ENCODE measurements around the gene ZNF214.

The ZNF214 gene

DNA sequence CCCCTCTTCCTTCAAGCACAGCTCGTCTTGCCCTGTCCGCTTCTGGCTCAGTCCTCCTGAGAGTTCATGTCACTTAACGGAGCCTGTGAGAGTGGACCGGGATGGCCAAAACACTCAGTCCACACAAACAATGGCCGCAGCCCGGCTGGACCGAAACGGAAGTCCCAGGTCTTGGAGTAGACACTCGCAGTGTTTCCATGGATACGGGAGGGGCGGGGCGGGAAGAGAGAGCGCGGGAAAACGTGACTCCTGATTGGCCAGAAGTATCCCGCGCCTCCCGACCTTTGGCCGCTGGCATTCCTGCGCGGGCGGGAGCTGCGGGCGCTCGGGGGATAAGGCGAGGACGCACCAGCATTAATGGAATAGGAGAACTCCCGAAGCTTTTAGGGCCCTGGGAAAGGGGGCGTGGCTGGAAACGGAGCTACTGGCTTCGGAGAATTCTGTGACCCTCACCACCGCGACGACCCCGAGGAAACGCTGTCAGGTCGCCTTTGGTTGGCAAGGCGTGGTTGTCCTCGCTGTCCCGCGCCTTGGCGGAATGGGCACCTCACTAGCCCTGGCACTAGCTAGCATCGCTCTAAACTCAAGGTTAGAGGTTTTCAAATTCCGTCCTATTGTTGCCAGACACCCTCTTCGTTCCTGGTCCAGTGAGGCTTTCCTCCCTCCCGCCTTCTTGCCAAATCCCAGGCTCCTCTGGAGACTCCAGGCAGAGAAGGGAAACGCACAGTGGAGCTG is at the start of gene ZNF214, which contains the start of gene NLRP14:
ZNF214 (minus strand) TSS at position 164 of the 735 bp plus-strand sequence. CDS start 17,511 bp downstream, outside the sequence.
NLRP14 (plus strand) TSS at position 297 of the 735 bp plus-strand sequence. CDS start 18,108 bp downstream, outside the sequence.
- DNase-seq: peak; percentile 24 to 47

DNA sequence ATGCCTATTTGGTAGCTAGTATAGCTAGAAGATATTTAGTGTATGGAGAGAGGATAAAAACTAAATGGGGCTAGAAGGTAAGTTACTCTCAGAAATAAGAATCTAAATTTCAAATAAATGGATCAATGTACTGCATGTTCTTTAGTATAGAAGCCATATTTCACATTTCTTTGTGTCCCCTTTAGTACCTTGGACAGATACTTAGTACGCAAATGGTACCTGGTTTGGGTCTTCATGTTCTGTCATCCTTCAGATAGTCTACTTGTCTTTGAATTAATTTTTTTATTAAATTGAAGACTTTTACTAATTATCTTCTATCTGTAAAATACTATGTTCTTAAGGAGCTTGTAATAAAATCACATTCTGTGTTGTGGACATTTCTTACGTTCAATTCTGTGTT is 42.4 kb upstream of the ZNF214 start:
- DNase-seq: no peak

DNA sequence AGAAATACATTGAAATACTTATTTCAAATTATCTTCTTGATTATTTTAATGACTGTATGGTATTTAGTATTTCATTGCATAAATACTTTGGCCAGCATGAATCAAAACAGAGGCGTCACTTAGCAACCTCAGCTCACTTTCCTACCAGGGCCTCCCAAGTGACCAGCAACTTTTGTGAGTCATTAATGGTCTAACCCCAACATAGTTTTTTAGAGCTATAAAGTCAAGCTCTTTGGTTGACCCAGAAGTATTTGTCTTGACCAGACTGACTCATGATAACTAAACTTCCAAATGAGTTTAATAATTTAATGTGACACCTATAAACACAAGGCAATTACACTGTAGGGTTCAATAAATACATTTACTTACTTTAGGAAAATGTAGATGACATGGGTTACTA is 40.7 kb upstream of the ZNF214 start:
- no peak for DNase-seq

DNA sequence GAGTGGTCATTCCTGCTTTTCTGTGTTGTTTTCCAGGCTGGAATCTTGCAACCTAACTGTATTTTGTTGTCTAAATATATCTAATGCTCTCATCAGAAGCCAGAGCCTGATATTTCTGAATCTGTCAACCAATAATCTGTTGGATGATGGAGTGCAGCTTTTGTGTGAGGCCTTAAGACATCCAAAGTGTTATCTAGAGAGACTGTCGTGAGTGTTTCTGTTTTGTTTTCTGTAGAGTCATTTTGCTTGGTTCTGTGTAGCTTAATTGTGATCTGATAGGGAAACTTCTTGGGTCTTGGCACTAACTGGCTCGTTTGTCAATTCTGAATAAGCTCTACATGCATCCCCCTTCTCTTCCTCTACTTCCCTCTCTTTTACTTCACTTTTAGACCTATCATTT is 37.5 kb upstream of the ZNF214 start:
- DNase-seq: no peak

DNA sequence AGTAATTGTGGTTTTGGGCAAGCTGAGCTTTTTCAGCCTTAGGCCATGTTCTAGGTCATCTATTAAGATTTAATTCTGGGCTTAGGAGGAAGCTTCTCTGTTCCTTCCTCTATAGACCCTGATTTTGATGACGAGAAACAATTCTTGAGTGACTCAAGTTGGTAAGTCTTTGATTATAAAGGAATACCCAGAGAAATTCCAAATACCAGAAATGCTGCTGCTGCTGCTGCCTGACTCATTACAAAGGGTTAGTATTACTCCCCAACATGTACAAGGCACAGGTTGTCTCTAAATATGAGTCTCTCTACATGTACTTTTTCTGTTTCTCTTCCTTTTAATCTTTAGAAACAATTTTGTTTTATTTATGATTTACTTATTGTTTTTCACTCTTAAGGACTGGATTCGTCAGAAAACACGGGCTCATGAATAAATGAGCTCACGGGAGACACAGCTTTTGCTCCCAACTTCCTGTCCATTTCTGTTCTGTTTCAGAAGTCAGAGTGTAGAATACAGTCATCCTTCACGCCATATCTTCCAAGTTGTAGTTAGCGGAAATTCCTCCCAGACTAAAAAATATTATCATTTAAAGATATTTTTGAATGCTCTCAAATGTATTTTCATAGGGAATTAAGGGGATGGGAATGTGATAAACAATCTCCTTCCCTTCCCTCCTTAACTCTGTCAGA is 36.8 kb upstream of the ZNF214 start:
- peak in 1 of 2 donors; percentile 3 for DNase-seq

DNA sequence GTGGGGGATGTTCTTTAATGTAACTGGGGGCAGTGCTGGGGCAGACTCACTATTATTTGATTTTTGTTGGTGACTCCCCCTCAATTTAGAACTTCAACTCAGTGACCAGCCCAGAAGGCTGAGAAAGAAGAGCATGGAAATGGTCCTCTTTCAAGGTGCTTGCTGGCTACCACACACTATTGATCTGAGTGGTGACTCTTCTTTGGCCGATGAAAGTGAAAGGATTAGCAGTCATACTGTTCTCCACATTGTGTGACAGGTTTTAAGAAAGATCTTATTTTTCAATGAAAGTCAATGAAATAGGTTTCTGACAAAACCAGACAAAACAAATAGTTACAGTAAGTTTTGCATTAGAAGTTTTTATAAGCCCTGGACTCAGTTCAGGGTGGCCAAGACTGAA is 30.0 kb upstream of the ZNF214 start:
- no peak for DNase-seq

DNA sequence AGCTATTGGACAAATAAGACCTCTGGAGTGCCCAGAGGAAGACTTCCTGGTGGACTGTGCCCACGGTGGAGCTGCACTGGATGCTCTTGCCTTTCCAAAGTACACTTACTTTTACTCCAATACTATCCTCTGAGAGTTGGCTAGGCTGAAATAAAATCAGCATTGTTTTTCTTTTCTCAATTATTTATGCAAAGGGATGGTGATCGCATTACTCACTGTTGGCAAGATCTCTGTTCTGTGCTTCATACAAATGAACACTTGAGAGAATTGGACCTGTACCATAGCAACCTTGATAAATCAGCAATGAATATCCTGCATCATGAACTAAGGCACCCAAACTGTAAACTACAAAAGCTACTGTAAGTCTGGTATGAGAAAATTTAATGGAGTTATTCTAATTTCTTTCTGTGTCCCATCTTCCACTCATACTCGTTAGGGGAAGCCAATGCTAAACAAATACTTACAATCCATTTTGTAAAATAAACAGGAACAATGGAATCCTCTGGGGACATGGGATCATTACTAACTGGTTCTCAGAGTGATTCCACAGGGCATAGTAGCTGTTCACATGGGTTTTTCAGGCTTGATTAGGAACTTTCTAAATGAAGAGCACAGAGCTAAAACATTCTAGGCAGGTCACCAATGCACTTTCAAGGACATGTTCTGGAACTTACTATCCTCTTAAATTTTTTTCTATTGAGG is 26.5 kb upstream of the ZNF214 start:
- no peak for DNase-seq

DNA sequence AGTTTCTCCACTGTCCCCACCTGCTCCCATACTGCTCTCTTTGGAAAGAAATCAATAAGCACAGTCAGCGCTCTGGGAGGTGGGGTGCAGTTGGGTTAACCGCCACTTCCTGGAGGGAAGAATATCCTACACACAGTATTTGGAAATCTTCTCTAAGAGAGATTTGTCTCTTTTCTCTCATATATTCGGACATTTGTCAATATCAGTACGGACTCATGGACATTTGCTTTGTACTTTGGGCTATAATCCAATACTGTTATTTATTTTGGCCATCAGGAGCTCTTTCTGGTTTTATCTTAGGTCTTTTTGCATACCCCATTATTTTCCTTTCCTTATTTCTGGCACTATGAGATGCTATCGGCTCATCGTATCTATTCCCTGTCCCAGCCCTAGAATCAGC is 13.9 kb upstream of the ZNF214 start:
- DNase-seq: no peak

DNA sequence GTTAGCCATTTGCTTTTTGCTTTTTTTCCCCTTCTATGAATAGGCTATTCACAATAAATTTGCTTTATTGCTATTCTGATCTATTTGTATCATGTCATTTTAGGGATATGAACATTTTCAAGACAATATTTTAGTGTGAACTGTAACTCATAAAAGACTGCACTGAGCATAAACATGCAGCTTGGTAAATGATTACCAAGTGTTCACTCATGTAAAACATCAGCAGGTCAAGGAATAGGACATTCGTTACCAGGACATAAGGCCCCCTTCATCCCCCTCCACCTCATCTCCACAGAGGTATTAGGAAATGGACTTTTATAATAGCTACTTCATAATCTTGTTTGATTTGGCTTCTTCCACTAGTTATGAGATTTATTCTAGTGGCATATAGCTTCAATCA is 12.5 kb upstream of the ZNF214 start:
- DNase-seq: no peak

DNA sequence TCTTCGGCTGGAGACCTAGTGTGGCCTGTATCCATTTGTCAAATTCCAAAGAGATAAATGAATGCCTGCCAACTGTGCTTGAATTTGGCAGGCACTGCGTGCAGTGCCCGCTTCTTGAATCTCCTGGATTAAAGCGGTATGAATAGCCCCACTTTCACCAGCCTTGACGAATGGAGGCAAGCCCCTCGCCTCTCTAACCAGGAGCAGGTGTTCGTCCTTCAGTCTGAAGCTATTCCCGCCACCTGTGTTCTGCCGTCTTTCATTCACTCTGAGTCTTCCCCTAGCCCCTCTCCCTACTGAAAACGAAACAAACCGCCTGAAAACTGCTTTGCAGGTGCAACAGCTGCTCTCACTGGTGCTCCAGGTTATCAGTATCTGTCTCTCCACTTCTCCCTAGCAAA is 11.3 kb upstream of the ZNF214 start:
- no peak for DNase-seq

DNA sequence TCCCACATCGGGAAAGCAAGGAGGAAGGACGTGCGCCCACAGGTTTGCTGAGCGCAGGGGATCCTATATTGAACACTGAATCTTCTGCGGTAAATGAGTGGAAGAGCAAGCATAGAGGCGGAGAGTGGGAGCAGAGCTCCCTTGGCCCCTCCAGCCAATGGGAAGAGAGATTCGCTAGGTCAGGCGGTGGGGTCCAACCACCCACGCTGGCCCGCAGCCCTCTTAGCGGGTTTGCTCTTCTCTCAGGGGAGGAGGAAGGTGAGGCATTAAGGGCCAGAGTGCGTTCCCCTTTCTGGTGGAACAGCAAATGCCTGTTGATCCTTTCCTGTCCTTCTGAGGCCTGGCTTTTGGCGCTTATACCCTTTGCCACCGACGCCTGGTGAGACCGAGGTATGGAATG is 10.7 kb upstream of the ZNF214 start:
- DNase-seq: no peak

DNA sequence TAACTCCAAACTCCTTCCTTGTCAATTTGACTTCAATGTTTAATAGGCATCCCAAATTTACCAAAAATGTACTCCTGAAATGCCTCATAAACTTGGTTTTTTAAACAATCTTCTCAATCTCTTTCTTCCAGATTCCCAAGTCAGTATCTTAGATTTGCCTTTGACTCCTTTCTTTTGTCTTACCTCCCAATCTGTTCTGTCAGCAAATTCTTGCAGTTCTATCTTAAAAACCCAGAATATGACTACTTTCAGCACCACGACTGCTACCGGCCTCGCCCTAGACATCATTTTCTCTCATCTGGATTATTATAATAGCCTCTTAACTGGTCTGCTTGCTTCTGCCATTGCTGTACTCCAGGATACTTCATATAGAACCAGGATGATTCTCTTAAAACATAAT is 8.0 kb upstream of the ZNF214 start:
- no peak for DNase-seq

DNA sequence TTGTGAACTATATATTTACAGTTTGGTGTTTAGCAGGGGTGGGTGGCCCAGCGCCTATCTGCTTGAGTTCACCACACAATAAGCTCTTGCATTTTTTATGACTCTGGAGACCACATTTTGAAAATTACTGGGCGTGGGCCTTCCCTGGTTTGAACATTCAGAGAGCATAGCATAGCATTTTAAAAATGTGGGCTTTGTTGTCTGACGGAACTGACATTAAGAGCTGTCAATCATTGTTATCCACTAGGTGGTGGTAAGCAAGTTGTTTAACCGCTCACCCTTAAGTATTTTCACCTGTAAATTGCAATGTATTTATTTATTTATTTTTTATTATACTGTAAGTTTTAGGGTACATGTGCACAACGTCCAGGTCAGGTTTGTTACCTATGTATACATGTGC is 1.2 kb upstream of the ZNF214 start:
- DNase-seq: no peak

DNA sequence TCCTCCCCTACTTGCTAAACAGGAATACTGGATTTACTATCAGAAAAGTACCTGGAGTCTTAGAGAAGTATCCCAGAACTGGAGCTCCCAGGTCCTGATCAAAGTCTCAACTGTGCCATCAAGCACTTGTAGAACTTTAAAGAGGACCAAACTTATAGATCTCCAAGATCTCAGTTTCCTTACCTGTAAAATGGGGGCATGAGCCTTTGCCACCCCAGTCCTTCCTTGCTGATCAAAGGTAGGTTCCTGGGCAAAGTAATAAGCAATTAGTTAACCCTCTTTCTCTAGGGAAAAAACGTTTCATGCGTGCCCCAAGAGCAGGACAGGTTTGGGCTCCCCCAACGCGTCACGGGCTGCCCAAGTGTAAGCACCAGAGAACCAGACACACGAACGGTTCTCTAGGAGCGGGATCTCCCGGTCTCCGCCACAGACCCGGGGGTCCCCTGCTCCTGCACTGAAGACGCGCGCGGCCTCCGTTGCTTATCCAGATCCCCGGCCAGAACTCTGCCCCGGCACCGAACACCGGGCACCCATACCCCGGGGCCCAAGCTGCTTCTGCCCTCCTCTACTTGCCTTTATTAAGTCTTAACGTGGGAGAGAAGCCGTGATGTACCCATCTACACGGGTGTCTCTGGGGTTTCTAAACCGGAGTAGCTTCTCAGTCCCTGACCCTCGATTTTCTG is 505 bp downstream of the ZNF214 start:
- DNase-seq: no peak

DNA sequence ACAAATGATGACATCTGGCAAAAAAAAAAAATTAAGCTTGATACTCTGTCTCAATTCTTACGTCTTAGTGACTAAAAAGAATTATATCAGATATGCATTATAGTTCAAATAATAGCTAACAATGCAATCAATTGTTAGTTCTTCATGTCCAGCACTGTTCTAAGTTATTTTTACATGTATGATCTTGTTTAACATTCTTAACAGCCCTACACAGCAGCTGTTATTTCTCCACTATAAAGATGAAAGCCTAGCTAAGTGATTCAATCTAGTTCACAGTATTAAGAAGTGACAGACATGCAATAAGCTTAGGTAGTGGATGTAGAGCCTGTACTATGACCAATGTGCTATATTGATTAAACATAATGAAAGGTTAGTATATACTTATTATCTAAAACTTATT is 4.1 kb downstream of the ZNF214 start:
- no peak for DNase-seq

DNA sequence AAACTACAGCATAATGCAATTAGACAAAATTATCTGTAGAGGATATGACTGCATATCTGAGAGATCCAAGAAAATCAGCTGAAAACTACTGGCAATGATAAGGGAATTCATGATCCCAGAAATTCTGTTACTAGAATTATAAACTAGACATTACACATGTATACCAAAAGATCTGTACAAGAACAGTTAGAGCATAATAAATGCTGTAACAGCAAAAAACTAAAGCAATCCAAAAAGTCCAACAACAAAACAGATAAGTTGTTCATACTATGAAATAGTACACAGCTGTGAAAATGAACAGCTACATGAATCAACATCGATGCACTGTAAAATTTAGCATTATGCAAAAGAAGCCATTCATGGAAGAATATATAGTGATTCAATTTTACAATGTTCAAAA is 6.0 kb downstream of the ZNF214 start:
- no peak for DNase-seq

DNA sequence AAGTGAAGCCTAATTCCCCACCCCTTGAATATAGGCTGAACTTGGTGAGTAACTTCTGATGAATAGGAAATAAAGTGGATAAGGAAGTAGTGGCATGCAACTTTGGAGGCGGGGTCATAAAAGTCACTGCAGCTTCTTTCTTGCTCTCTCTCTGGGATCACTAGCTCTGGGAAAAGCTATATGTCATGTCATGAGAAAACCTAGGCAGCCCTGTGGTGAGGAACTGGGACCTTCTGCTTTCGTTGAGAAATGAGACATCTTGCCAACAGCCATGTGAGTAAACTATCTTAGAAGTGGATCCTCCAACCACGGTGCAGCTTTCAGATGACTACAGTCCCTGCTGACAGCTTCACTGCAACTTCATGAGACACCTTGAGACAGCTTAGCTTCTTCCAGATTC is 15.7 kb downstream of the ZNF214 start:
- DNase-seq: peak; percentile 69 to 84

DNA sequence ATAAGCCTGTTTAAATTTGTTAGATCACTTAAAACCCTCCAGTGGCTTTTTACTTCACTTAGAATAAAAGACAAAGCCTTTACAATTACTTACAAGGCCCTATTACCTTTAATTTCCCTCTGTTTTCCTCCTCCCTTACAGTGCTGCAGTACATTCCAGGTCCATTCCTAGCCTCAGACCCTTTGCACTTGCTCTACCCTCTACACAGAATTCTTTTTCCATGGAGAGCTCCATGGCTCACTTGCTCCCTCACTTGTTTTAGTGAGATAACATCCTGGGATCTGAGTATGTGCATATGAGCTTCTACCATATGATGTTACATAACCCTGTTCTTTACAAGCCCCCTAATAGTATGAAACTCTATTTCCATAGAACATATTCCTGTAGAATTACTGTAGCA is 24.4 kb downstream of the ZNF214 start:
- DNase-seq: no peak

DNA sequence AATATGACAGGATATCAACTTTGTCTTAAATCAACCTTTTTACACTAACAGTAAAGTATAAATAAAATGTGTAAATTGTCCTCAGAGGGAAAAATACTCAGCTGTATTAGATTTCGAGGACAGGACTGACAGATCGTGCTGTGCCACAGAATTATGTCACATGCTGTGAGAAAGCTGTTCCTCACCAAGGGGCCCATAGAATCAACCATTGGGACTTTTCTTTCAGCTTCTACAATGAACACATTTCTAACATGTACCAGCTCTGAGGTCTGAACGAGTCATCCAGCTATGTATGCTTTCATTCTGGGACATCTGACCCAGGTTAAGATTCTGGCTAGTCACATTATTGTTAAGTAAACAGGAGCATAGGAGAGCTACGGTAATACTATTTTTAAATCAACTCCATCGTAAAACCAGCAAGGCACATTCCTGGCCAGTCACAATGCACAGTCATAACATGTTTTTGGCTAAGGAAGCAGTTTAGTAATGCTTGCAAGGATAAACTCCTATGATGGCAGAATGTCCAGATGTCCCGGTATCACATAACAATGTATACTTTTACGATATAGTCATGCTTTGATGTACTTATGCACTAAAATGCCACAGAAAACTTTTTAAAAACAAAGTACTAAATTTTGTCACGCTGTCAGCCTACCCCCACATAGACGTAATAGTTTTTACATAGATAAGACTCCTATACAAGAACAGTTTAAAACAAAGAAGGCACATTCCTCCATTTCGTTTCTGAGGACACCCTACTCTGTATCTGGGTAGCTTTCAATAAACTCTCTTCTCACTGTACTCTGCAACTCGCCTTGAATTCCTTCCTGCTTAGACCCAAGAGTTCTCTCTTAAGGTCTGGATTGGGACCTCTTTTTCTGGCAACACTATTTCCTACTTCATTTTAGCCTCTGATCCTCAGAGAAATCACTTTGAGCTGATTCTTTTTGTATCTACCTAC is 27.4 kb downstream of the ZNF214 start:
- no peak for DNase-seq

DNA sequence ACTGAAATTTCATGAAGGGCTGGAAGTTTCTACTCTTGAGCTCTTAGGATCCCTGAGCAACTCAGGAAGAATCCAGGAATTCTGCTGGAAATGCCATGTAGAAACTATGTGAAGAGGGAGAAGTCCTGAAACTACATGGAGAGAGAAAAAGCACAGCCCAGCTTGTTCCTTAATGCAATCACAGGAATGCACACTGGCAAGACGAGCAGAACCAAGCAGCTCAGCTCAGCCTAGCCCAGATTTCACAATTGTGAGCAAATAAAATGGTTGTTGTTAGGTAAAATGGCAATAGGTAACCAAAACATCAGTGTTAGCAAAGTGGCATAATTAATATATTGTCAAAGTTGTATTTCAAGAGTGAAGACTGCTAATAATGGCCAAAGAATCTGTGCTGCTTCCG is 28.1 kb downstream of the ZNF214 start:
- no peak for DNase-seq

DNA sequence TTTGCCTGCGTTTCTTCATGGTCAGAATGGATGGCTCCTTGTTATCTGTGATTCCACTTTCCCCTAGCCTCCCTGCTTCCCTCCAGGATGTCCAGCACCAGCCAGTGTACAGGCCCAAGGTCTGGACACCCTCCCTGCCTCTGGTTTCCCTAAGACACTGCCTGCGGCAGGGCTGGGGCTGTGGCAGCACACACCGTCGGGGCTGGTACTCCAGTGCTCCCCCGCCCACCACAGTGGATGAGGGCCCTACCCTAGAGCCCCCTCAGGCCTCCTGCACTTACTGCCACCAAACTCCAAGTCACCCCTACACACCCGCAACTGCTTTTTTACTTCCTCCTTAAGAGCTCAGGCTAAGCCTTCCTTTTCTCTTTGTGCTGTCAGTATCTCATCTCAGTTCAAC is 28.9 kb downstream of the ZNF214 start:
- no peak for DNase-seq

DNA sequence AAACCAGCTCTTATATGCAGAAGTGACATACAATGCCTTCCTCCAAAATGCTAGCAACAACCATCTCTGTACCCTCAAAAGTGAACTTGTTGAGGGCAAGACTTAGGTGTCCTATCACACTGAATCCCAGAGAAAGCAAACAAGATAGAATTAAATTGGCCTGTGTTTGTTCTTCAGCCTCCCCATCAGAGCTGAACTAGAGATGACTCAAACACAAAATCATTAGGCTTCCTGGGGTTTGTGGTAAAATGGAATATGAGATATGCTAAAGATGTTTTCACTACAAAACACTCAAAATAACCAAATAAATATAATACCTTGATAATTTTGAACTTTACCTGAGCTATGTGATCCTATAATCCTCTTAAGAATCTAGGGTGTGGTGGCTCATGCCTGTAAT is 31.6 kb downstream of the ZNF214 start:
- no peak for DNase-seq

Measured in inflammatory macrophage treated with lipopolysaccharide for 1 hour (primary cell).